GM12873 (cell line): ENCODE measurements around the gene PPP1R13B.

Experiments
- TF ChIP-seq, protein P1 (sequence below): IDR thresholded peaks from 2 replicates; pipeline ENCODE4 v1.5.1; 2012; ENCODE audit warnings: low read depth, mild to moderate bottlenecking, moderate library complexity, low read length, control low read depth; ENCODE audit not compliant: insufficient read depth; ENCODE audit errors: missing control alignments

PPP1R13B gene

DNA sequence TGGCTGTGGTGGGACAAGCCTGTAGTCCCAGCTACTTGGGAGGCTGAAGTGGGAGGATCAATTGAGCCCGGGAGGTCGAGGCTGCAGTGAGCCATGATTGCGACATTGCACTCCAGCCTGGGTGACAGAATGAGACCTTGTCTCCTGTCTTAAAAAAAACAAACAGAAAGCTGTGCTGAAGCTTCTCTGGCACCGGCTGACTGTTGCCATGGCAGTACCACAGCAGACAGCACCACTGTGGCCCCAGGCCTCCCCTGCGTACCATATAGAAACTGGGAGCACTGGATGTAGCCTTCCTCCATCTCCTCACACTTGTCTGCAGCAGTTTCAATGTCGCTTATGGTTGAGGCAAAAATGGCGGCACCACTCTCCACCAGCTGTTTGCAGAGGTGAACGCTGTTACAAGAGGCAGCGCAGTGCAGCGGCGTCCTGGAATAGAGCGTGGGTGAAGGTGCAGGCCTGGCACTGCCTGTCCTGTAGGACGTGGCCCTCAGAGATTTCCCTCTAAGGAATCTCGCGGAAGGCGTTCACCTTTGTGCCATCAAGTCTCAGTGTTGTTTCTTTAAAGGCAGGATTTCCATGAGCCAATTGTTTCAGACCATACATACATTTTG lies 109.8 kb downstream of the PPP1R13B start:
- TF ChIP-seq, protein P1, sequence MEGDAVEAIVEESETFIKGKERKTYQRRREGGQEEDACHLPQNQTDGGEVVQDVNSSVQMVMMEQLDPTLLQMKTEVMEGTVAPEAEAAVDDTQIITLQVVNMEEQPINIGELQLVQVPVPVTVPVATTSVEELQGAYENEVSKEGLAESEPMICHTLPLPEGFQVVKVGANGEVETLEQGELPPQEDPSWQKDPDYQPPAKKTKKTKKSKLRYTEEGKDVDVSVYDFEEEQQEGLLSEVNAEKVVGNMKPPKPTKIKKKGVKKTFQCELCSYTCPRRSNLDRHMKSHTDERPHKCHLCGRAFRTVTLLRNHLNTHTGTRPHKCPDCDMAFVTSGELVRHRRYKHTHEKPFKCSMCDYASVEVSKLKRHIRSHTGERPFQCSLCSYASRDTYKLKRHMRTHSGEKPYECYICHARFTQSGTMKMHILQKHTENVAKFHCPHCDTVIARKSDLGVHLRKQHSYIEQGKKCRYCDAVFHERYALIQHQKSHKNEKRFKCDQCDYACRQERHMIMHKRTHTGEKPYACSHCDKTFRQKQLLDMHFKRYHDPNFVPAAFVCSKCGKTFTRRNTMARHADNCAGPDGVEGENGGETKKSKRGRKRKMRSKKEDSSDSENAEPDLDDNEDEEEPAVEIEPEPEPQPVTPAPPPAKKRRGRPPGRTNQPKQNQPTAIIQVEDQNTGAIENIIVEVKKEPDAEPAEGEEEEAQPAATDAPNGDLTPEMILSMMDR, result no peak

DNA sequence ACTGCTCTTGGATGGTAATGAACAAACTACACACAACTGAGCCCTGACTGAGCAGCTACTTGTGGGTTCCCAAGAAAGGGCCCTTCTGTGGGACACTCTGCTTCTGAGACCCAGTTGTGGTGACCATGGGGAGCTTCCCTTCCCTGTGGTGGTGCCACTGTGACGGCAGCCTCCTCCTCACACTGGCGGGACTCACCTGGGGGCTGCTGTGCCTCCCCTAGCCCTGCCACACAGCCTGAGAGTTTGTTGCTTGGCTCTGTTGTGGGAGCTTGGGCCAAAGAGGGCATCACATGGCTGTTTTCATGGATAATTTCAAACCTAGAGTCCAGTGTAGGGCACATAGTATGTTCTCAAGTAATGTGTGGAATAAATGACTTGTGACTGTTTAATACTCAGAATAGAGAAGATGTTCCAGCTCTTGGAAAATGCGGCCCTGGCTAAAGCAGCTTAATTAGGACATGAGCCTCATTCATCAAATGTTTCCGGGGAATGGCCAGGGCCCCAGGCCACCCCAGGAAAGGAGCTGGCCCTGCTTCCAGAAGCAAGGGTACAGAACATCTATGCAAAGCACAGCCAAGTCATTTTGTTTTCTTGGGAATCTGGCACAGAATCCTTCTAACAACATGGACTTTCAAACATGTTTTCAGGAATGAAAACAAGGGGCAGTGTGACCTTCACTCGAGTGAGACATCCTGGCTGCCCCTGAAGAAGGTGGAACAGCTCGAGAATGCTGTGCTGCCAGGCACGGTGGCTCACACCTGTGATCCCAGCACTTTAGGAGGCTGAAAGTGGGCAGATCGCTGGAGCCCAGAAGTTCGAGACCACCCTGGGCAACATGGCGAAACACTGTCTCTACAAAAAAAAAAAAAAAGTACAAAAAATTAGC lies 110.6 kb downstream of the PPP1R13B start:
- TF ChIP-seq, protein P1, result no peak

DNA sequence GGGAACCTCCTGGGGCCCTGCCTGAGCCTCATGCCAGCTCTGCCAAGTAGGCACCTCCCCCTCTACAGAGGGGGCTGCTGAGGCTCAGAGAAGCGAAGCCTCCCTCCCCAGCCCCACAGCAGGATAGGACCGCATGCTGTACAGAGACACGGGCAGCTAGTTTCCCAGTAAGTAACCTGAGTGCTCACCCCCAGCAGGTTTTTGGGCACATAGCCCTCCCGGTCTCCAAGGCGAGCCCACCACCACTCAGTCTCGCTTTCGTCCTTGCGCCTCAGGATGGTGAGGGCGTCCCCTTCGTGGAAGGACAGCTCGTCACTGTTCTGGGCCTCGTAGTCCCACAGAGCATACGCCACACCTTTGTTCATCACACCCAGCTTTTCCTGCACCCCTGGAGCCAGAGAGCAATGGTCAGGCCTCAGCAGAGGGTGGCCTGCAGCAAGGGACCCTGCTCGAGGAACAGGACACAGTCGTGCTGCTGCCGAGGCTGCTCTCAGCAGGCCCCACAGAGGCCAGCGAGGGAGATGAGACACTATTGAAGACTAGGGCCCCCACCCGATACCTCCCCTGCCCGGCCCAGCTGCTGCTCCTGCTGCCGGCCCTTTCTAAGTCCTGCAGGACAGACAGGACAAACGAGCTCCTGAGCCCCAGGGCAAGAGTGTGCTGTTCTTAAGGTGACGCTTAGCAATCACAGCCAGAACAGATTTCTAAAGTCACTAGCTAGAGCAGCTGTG lies 111.4 kb downstream of the PPP1R13B start:
- TF ChIP-seq, protein P1, result no peak

DNA sequence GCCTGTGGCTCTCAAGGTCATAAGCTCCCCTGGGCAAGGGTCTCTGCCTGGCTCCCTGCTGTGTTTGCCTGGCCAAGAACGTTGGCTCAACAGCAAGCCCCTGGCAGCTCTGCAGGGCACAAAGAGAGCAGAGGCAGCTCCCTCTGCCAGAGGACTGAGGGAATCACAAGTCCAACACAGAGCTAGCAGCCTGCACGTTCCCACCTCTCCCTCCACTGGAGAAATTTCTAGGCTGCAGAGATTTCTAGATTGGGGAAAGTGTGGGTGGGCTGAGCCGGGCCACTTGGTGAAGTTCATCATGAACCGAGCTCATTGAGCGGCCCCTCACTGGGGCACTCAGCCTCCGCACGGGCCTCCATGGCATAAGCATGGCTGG lies 111.9 kb downstream of the PPP1R13B start:
- TF ChIP-seq, protein P1, result no peak

DNA sequence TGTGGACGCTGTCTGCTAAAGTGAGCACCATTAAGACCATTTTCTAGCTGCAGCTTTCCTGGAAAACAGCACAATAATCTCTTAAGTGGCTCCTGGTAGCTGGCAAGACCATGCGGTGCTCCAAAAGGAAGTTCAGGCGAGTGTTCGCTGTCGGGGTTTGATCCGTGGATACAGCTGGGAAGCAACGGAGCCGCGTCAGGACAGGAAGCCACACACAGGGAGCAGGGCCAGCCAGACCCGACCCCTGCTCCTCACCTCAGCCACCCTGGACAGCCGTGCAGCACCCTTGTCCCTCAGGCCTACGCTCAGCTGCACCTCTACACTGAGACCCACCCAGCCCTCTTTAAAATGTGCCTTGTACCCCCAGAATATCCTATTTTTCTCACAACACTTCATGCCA lies 112.4 kb downstream of the PPP1R13B start:
- TF ChIP-seq, protein P1, result no peak

DNA sequence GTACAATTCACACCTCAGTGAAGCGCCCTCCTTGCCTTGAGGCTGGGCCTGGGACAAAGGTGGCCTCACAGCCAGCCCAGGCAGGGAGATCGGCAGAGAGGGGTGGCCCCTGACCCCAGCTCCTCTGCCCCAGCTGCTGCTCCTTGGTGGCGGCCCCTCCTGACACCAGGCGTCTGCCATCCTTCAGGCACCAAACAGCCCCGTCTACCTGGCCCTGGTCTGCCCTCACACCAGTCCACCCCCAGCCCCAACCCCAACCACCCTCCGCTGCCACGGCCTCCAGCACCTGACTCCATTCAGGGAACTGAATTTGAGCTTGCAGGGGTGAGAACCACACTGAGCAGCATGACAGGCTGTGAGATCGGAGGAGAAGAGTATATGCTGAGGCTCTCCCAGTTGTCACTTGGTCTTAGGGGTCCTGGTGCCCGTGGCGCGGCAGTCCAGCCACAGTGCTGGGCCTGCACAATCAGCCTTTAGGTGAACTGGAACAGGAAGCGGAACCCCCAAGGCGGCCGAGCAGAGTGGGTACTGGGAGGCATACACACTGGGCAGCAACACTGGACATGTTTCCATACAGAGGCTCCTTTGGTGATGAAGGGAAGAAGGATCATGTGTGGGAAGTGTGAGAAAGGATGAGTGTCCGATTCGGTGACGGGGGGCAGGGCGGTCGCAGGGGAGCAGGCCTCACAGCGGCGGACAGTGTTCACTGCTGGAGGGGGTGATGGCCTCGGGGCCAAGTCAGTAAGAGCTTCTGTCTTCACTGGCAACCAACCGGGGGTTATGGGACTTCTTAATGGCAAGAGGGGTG lies 113.1 kb downstream of the PPP1R13B start:
- TF ChIP-seq, protein P1, result no peak
